GM21526 (cell line): ENCODE results near the gene MCOLN2.
"Not testable (repeated sequence)": the region's sequence is repeated elsewhere in the genome, so short reads cannot be mapped to it uniquely, and the experiment has no call there.

Experiments
- ATAC-seq: cut with Tn5 transposase; IDR thresholded peaks from one replicate; pipeline ENCODE4 v1.9.1; 2021; ENCODE audit warnings: moderate library complexity; ENCODE audit not compliant: unreplicated experiment, low FRiP score

Gene MCOLN2

GRCh38 chr1:84907095-84907827 lies 89.7 kb downstream of the MCOLN2 start:
- no peak for ATAC-seq

GRCh38 chr1:84902727-84903126 lies 94.2 kb downstream of the MCOLN2 start:
- not testable (repeated sequence) for ATAC-seq

GRCh38 chr1:84899969-84900368 lies 96.9 kb downstream of the MCOLN2 start:
- no peak for ATAC-seq

- ATAC-seq = no peak
Measured at GRCh38 chr1:84896279-84896678, 100.6 kb downstream of the MCOLN2 start.

- ATAC-seq = no peak
Measured at GRCh38 chr1:84892705-84893618, 104.0 kb downstream of the MCOLN2 start, which contains the start of gene LPAR3. Gene LPAR3 (minus strand): TSS chr1:84893206. CDS start chr1:84866120, 27,086 bp downstream.

GRCh38 chr1:84890566-84890965 lies 106.3 kb downstream of the MCOLN2 start:
- ATAC-seq = no peak

- no peak for ATAC-seq
Measured at GRCh38 chr1:84889437-84889836, 107.5 kb downstream of the MCOLN2 start.

- ATAC-seq = no peak
Measured at GRCh38 chr1:84888753-84889152, 108.2 kb downstream of the MCOLN2 start.

GRCh38 chr1:84887261-84887934 lies 109.5 kb downstream of the MCOLN2 start:
- ATAC-seq = no peak

GRCh38 chr1:84885469-84885868 lies 111.4 kb downstream of the MCOLN2 start:
- ATAC-seq = no peak

- no peak for ATAC-seq
Measured at GRCh38 chr1:84884671-84885389, 112.1 kb downstream of the MCOLN2 start.

GRCh38 chr1:84883286-84883685 lies 113.6 kb downstream of the MCOLN2 start:
- no peak for ATAC-seq

GRCh38 chr1:84877592-84877991 lies 119.3 kb downstream of the MCOLN2 start:
- ATAC-seq = no peak

GRCh38 chr1:84876353-84876752 lies 120.6 kb downstream of the MCOLN2 start:
- no peak for ATAC-seq
